Measurements from ENCODE around the gene SLC25A33.

The SLC25A33 gene

DNA sequence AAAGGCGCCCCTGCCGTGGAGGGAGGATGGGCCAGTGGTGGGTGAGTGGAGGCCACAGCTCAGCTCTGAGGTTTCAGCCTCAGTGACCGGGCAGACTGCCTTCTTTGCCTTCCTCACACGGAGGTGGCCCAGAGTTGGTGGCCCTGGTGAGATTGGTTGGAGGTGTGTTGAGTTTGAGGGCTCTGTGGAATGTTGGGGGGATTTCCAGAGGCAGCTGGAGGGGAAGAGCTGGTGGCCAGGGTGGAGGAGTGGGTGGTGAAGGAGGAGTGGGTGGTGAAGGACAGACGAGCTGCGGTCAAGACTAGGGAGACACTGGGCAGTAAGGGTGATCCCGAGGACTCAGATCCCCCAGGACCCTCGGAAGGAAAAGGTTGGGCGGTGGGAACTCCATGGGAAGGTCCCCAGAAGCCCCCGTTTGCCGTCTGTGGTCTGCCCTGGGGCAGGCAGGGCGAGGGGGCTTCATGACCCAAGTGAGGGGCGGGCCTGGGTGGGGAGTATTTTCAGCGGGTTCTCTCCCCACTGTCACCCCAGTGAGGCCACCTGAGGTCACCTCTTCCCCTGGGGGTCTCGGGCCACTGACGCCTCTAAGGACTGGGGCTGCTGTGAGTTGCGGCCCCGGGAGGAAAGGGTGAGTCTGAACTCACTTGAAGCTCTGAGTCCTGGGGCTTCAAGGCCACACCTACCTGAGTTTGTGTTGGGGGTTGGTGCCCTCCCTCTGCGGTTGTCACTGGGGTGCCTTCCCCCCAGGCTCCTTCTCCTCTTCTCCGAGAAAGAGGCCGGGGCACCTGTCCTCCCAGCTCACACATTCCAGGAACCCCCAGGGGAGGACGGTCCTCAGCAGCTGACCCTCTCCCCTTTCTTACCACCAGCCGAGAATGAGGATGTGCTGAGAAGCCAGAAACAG, 89.5 kb downstream of the SLC25A33 start:
- DNase-seq: peak; percentile 77

DNA sequence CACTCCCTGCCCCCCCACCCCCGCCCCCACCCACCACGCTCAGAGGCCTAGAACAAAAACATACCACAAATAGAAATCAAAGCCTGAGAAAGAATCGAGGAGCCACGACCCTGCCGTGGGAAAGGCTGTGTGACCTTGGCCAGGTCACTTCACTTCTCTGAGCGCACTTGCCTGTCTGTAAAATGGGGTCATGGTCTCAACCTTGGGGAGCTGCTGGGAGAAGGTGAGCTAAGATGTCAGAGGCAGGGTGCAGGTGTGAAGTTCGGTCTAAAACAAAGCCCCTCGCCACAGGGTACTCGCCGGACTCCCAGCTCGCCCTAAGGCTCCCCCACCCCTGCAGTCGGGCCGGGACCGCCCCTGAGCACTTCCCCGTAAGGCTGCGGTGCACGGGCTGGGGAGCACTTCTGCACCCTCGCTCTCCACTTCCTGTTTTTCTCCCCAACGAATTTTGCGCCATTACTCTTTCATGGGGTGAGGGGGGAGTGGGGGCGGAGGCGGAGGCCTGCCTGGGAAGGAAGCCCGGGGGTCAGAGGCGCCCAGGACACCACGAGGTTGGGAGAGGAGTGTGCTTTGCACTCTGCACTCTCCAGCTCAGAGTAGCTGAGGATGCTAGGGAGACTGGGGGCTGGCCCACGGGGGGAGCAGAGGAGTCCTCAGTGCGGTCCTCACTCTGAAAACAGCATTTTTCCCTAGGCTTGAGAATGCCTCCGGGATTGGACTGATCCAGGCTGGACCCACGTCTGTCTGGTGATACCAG, 90.4 kb downstream of the SLC25A33 start:
- DNase-seq: peak; percentile 79

DNA sequence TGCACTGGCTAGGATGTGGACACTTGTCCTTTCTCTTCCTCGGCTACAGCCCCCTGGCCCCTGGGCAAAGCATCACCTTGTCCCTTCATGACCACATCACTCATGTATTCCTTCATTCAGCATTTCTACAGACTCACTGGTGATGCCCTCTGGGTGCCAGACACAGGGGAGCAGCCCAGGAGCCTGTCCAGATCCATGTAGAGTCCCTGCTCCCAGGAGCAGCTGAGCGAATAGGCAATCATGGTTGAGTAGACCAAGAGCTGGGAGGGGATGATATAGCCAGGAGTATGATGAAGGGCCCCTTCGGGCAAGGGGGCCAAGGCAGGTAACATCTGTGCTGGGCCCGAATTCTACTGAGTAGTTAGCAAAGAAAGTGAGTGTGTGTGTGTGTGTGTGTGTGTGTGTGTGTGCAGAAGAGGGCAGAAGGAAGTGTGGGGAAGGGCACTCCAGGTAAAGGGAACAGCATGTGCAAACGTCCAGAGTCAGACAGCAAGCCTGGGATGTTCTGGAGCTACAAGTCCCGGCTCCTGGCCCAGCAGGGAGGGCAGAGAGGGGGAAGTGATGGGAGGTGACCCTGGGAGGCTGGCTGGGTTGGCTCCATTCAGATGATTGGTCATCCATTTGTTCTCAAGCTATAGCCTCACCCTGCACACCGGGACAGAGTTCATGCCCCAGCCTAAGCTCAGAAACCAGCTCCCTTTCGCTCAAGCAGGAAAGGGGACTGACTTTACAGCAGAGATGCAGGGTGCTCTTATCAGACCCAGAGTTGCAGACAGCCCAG, 91.3 kb downstream of the SLC25A33 start:
- peak; percentile 17 for DNase-seq

DNA sequence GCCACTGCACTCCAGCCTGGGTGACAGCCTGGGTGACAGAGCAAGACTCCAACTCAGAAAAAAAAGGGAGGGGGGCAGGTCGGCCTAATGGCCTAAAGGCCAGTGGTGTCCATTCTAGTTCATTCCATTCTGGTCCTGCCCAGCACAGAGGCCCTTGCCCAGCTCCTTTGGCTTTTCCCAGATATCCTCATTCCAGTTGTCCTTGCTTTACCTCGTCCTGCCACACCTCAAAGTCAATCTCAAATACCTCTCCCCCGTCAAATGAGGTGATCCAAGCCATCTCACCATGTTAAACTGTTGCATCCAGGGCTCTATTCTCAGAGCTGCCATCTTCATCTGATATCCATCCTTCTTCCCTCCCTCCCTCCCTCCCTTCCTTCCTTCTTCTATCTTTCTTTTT, 92.3 kb downstream of the SLC25A33 start:
- no peak for DNase-seq

DNA sequence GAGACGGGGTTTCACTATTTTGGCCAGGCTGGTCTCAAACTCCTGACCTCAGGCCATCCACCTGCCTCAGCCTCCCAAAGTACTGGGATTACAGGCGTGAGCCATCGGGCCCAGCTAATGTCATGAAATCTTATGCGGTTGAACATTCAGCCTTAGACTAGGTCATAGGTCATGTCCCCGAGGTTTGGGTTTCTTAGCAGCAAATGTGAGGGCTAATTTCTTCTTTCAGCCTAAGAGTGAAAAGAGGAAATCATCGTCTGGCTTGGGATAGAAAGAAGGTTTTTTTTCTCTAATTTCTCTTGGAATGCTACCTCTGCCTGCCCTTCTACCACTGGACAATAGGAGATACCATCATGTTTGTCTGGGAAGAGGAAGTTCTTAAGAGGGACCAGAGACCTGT, 94.2 kb downstream of the SLC25A33 start:
- no peak for DNase-seq

DNA sequence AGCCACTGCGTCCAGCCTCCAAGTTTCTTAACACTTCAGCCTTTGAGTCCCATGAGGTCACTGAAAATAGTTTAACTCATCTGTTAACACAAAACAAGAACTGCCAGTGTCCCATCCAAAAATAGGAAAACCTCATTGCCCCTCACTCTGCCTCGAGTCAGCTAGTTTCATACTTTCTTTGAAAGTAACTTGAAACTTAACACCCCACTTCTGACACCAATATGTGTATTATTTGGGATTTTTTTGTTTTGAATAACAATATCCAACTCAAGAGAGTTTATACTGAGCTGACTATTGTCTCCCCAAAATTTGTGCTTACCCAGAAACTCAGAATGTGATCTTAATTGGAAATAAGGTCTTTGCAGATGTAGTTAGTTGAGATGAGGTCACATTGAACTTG, 95.3 kb downstream of the SLC25A33 start:
- DNase-seq: no peak

All from CD4-positive, alpha-beta T cell treated with Interleukin-10 for 1 hour (primary cell).